Measurements from ENCODE around the gene SHMT2.

Gene SHMT2

DNA sequence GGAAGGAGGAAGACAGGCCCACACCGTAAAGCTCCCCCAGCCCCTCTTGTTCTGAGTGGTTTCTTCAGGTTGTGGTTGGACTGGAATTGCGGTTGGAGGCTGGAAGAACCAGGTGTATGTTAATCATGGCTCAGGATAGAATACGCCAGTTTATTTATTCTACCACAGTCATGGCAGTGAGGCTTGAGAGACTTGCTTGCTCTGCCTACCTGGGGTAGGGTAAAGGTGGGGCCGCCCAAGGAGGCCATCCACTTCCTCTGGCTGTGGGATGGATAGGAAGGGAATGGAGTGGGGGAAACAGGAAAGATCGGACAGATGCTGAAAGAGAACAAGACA, 8.1 kb downstream of the SHMT2 start:
- TF ChIP-seq, protein P1, sequence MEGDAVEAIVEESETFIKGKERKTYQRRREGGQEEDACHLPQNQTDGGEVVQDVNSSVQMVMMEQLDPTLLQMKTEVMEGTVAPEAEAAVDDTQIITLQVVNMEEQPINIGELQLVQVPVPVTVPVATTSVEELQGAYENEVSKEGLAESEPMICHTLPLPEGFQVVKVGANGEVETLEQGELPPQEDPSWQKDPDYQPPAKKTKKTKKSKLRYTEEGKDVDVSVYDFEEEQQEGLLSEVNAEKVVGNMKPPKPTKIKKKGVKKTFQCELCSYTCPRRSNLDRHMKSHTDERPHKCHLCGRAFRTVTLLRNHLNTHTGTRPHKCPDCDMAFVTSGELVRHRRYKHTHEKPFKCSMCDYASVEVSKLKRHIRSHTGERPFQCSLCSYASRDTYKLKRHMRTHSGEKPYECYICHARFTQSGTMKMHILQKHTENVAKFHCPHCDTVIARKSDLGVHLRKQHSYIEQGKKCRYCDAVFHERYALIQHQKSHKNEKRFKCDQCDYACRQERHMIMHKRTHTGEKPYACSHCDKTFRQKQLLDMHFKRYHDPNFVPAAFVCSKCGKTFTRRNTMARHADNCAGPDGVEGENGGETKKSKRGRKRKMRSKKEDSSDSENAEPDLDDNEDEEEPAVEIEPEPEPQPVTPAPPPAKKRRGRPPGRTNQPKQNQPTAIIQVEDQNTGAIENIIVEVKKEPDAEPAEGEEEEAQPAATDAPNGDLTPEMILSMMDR (IDR thresholded peaks at IDR 0.05; ENCODE audit: borderline replicate concordance, control extremely low read depth, extremely low read depth, insufficient read depth, missing control alignments), result no peak
- no peak for DNase-seq (ENCODE audit: low spot score)
- in situ Hi-C loops (cut with MboI; ENCODE audit: low sequenced_read_pairs, unreplicated experiment), result no loop called here

DNA sequence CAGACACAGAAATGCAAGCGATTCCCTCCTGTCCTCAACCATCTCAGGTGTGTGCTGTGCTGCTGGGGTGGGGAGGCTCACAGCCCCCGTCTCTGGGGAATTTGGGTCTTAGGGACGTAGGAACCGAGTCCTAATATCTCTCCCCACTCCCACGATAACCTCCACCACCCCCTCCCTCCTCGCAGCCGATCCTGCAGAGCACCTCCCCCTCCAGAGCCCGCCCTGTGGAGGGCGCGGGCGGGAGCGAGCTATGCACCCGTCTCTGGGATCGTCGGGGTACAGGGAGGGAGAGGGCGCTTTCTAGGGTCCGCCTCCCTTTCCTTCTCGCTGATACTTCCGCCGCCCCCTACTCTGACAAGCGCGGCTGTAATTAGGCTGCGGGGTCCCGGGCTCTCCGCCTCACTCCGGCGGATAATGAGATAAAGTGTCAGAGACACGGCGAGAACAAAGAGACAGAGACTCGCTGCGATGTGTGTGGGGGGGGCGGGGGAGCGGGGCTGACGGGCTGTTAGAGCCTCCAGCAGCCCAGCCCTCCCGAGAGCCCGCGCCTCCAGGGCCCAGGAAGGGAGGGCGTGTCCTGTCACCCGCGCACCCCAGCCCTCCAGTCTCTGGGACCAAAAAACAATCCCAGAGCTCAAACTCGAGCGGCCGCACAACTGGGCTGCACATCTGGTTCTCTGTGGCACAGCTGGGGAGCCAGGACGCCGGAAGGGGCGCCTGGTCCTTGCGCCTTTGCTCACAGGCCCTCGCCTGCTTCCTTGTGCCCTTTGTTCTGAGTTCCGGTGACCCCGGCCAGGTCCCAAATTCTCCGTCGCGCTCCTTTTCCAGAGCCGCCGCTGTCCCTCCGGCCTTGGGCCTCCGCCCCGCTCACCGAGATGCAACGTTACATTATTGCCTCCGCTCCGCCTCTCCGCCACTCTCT, 8.7 kb downstream of the SHMT2 start:
- DNase-seq (ENCODE audit: low spot score), result peak; percentile 50
- in situ Hi-C loops (cut with MboI; ENCODE audit: low sequenced_read_pairs, unreplicated experiment), result no loop called here
- TF ChIP-seq, protein P1 (IDR thresholded peaks at IDR 0.05; ENCODE audit: borderline replicate concordance, control extremely low read depth, extremely low read depth, insufficient read depth, missing control alignments), result no peak

DNA sequence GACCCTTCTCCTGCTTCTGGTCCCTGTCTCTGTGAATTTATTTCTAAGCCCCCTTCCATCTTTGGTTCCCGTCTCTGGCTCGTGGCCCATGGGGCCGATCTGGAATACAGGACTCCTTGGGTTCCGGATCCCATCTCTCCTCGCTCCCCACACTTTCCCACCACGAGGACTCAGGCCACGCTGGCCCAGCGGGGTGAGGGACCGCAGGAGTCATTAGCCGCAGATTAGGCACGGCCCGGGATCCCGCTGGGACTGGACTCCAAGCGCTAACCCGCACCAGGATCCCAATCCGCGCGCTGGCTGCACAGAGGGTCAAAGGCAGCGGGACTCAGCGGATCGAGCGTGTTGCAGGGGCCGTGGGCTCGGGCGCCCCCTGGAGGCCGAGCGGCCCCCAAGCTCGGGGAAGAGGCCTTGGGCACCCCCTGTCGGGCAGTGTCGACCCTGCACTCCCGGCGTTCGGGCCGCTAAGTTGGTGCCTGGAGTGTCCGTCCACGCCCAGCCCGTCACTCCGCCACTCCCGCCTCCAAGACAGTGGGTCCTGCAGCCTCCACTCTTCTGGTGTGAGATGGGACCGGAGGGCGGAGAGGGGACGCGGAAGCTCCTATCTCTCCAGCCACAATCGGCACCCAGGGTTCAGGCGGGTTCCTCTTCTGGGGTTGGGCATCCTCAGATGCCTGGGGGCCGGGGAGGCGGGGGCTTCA, 9.5 kb downstream of the SHMT2 start:
- in situ Hi-C loops (cut with MboI; ENCODE audit: low sequenced_read_pairs, unreplicated experiment), result no loop called here
- TF ChIP-seq, protein P1 (IDR thresholded peaks at IDR 0.05; ENCODE audit: borderline replicate concordance, control extremely low read depth, extremely low read depth, insufficient read depth, missing control alignments), result peak; percentile 100
- peak; percentile 97 for DNase-seq (ENCODE audit: low spot score)

DNA sequence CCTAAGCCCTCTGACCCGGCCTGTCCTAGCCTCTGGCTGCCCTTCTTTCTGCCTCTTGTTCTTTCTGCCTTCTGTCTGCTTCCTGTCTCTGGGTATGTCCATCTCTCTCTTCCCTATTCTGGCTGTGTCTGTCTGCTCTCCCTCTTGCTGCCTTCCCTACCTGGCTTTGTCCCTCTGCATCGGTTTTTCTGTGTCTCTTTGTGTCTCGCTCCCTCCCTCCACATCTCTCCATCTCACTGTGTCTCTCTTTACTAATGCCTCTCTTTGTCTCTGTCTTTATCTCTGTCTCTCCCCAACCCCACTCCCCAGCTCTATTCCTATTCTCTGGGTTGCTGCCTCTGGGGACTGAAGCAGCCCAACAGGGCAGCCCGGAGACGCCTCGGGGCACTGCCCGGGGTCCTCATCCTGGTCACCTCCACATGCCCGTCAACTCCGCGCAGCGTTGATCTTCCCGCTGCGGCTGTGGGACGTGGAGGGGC, 10.1 kb downstream of the SHMT2 start:
- no peak for DNase-seq (ENCODE audit: low spot score)
- TF ChIP-seq, protein P1 (IDR thresholded peaks at IDR 0.05; ENCODE audit: borderline replicate concordance, control extremely low read depth, extremely low read depth, insufficient read depth, missing control alignments), result no peak
- in situ Hi-C loops (cut with MboI; ENCODE audit: low sequenced_read_pairs, unreplicated experiment), result no loop called here

DNA sequence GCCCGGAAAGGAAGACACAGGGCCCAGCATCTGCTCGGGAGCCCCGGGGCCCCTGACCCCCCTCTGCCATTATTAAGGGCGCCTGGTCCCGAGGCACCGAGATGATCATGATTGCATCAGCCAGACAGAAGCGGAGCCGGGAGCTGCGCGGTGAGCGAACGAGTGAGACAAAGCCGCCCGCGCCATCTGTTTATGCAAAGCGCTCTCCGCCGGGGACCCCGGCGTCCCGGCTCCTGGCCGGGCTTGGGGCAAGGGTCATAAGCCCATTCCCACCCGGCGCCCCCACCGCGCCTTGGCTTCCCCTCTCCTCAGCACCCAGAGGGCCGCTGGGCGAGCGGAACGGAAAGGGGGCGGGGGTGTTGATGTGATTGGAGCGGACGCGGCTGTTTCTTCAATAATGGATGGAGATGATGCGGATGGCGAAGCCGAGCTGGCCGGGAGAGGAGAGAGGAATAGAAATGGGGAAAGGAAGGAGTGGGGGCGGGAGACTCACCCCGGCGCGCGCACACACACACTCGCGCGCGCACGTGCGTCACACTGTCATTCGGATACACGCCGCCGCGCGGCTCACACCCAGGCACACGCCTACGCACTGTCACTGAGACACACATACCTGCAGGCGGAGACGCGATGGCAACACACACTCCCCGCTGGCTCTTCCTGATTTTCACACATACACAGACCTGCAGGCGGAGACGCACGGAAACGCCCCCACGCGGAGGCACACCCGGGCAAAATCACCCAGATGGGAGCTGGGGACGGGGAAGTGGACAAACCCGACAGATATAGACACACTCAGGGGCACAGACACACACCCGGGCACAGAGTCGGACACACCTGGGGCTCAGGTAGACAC, 10.8 kb downstream of the SHMT2 start:
- in situ Hi-C loops (cut with MboI; ENCODE audit: low sequenced_read_pairs, unreplicated experiment), result no loop called here
- DNase-seq (ENCODE audit: low spot score), result peak; percentile 69

More for the DNA sequence above, 10.8 kb downstream of the SHMT2 start:
- TF ChIP-seq, protein P1 (IDR thresholded peaks at IDR 0.05; ENCODE audit: borderline replicate concordance, control extremely low read depth, extremely low read depth, insufficient read depth, missing control alignments), result no peak

Data from GM13976 (cell line).